GOT3 (cell line): ENCODE results near the gene CRNN.

Experiments used
- DNase-seq: peaks from one replicate; lab custom pipeline; 2025; ENCODE audit warnings: mixed read lengths; lab: John Stamatoyannopoulos, UW

Gene CRNN

GRCh38 chr1:152413909-152414308 is at the start of gene CRNN:
CRNN (minus strand) TSS chr1:152414263; CDS start chr1:152412233, 2,030 bp downstream.
- DNase-seq: no peak

GRCh38 chr1:152462636-152463035 is 48.6 kb upstream of the CRNN start:
- no peak for DNase-seq

DNA sequence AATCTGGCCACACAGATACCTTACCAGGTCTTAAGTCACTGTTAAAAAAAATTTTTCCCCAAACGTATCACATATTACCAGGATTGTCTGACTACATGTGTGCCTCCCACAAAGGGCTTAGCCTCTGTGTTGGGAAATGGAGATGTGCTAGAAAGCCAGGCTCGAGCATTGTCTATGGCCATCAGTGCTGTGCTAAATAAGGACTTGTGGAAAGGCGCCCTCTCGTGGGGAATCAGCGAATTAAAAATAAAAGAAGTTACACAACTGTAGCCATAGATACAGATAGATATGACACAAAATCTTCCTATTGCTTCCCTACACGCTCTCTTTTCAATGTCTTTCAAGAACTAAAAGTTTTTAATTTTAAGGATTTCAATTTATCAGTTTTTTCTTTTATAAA is 47.5 kb upstream of the CRNN start:
- no peak for DNase-seq

GRCh38 chr1:152460529-152460899 is 46.5 kb upstream of the CRNN start:
- no peak for DNase-seq

GRCh38 chr1:152459596-152460528 is 45.8 kb upstream of the CRNN start:
- DNase-seq: no peak

DNA sequence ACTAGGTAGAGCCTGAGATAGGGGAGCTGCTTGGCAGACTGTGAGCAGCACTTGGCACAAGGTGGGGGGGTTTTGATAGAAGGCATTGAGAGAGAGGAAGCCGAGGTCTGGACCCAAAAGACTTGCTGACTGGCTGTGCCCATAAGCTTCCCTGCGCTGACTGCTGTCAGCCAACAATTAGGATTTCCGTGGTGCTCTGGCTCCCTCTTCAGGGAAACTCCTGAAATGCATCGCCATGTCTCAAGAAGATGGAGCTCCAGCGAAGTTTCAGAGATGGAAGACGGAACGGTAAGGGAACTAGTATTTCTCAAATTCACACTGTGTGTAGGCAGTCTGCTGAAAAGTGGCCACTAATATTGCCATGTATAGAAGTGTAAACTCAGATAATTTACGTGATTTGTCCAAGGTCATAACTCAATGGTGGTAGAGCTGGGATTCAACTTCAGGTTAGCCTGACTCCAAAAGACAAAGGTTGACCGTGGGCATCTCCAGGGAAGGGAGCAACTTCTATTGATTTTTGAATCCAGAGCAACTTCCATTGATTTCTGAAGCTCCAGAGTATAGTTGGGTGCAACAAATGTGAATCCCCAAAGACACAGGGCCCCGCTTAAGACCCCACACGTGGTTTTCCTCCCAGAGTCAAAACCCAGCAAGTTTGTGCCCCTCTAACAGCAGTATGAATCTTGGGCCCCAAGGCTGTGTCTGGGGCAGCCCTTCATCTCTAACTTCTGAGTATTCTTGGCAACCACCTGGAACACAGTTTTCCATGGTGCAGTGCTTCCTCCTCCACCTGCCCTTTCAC is 44.5 kb upstream of the CRNN start:
- peak; percentile 34 for DNase-seq

DNA sequence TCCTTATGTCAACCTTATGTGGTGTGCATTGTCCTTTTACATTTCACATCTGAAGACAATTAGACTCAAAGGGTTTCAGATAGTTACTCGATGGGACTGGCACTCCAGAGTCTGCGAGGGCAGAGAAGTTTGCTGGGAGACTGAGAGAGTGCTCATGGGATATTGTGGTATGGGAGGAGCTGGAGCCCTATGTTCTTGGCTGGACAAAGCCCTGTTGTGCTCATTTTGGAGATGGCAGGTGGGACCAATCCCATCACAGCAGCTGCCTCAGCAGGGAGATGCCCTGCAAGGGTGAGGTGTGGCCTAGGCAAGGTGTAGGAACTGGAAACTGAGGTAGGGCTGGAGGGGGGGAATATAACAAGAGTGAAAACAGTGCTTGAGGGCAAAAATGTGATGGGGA is 43.5 kb upstream of the CRNN start:
- no peak for DNase-seq

GRCh38 chr1:152457071-152457470 is 43.0 kb upstream of the CRNN start:
- no peak for DNase-seq

DNA sequence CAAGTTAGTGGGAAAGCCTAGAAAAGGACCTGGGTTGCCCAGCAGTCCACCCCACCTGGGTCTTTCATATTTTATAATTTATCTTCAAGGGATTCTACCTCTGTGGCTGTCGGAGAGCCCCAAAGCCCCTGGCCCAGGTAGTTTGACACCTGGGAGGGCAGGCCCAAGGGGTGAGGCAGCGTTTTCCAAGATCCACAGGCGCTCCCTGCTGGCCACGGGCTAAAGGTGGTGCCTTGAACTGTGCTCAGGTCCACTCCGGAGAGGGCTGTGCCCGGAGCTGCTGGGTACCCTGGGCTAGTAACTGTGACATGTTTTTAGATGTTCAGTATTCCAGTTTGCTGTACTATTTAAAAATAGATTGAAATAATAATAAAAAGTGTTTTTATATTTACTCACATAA is 37.2 kb upstream of the CRNN start:
- no peak for DNase-seq

DNA sequence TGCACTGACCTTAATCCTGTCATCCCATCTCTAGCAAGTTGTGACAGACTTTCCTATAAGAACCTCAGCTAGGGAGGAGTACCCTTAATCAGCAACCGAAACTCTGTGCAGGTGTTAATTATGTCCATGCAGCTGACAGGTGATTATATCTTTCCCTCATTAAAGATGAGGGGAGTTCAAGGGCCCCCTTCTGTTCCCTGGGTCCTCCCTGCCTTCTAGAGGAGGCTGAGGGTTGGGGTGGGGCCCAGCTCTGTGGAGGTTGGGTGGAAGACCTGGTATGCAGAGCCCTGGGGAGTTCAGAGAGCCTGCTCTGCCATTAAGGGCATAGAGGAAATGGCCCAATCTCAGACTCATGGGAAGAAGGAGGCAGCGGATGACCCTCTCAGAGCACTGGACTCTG is 35.6 kb upstream of the CRNN start:
- DNase-seq: no peak

GRCh38 chr1:152448496-152448895 is 34.4 kb upstream of the CRNN start:
- DNase-seq: no peak

- no peak for DNase-seq
Measured at GRCh38 chr1:152448095-152448494, 34.0 kb upstream of the CRNN start.

GRCh38 chr1:152447484-152447883 is 33.4 kb upstream of the CRNN start:
- no peak for DNase-seq

GRCh38 chr1:152444045-152444444 is 30.0 kb upstream of the CRNN start:
- DNase-seq: no peak

DNA sequence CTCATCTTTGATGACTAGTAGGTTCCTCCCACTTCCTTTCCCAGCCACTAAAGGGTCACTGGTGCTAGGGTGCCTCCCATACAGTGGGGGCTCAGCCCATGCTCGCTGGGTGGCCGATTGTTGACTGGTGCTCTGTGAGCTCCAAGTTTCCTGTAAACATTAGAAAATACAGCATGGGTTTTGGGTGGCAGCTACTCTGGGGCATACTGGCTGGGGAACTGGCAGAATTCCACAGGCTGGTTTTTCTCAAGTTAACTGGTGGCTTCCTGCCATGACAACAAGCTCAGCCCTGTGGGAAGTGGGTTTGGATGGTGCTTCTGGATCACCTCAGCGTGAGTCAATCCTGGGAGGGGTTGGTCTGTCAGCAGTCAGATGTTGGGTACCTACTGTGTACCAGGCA is 28.7 kb upstream of the CRNN start:
- no peak for DNase-seq

DNA sequence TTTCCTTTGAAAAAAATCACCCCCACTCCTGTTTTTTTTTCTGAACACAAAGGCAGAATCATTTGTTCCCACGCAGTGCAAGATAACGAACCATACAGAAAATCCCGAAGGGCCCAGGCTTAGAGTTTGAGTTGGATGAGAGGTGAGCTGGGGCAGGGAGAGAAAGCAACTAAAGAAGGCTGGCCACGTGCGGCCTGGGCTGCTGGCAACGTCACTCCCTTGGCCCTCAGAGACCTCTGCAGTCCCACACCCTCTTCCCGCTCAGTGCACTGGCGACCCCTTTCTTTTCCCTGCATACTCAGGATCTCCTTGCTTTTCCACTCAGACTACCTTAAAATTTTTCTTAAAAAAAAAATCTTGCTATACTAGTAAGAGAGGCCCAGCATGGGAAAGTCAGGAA is 28.2 kb upstream of the CRNN start:
- DNase-seq: no peak

DNA sequence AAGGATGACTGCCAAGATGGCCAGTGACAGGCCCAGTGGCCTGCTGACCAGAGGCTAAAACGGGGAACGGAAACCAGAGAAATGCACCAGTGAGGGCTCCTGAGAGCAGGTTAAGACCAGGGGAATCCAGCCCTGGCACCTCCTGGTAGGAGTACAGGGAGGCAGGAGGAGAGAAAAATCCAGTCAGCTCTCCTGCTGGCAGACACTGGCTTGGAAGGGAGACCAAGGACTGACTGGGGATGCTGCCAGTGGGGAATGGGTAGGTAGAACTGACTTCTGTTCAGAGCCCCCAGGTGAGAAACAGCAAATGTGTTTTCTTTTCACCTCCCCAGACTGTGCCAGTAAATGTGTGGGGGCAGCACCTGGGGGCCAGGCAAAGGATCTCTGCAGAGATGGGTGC is 27.7 kb upstream of the CRNN start:
- no peak for DNase-seq

DNA sequence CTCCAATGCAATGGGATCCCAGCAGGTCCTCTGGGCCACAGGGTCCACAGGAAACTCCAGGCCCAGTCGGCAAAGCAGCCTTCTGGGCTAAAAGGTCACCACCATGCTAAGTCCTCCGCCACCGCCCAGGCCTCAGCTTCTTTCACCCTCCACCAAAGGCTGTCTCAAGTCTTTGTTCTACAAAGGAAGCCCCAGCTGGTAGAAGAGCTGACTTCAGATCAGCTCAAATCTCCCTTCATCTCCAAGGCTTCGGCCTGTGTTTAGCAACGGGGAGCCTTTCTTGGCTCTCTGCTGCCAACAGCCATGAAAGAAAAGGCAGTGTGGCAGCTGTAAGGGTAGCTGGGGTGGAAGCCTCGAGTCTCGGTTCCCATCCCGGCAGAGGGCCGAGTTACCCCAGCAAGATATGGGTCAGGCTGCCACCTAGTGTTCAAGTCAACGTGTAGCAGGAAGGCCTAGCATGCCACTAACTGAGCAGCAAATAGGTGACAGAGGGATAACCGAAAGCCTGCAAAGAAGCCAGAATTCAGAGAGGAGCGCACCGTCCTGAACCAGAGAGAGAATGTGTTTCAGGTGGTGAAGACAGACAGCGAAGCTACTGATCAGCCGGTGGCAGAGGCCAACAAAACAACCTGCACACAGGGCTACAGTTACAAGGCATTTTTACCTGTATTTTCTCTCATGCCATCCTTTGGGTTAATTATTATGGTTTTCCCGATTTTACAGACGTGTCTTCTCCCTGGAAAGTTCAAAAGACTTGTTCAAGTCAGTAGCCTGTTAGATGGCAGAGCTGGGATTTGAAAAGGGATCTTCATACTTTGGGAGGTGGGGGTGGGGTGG is 26.8 kb upstream of the CRNN start:
- DNase-seq: no peak

DNA sequence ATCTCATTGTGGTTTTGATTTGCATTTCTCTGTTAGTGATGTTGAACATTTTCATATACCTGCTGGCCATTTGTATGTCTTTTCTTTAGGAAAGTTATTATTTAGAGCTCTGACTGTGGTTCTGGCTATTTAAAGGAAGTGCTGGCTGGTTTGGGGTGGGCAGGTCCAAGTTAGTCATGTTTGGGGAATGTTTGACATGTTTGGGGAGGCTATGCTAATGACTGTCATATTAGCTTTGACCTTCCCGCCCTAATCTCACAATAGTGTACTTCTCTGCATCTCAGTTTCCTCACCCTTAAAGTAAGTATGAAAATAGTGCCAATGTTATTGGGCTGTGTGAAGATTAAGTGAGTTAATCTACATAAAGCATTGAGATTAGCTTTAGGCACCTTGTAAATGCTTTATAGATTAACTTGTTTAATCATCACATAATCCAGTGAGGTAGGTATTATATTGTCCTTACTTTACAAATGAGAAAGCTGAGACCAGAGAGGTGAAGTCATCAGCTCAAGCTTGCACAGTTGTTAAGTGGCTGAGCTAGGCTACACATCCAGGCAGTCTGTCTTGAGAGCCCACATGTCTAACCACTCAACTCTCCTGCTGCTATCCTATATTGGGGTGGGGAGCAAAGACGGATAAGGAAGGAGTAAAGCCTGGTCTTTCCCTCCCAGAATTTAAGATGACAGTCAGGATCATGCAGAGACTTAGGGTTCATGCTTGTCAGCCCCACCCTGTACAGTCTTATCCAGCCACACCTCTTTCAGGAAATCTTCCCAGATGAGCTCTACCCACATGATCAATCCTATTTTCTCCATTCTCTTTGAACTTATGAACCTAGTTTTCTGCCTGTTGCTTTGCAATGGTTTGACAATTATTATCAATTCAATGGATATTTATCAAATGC is 22.8 kb upstream of the CRNN start:
- no peak for DNase-seq

- no peak for DNase-seq
Measured at GRCh38 chr1:152427458-152427857, 13.4 kb upstream of the CRNN start.

DNA sequence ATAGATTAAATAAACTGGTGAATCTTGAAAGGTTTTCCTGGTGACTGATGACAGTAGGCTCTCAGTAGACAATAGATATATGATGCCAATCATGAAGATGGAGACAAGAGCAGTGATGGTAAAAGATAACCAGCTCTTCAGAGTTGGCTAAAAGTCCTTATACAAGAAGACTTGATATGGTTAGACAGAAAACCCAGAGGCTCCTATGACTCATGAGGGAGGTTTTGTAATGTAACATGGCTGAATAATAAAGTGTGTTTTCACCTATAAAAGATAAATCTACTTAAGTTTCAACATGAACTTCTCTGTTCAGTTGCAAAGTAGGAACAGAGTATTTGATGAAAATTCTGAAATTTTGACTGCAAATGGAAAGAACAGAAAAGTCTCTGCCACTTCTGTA is 12.7 kb upstream of the CRNN start:
- DNase-seq: no peak
